ENCODE data around the gene CCR8.
A peak's percentile ranks its signal among the peaks of the same experiment; 100 is the strongest.

CCR8 gene

GRCh38 chr3:39282057-39282456, 47.5 kb upstream of the CCR8 start:
- H2BK15ac ChIP-seq (ENCODE audit: low read depth, poor library complexity, severe bottlenecking), result no peak overlapping the region
- WGBS, result 77% methylated on average over 6 of the region's 6 CpGs

GRCh38 chr3:39284457-39284881, 45.0 kb upstream of the CCR8 start:
- H3K14ac ChIP-seq (ENCODE audit: low read length in 2 of 2), result no peak overlapping the region
- no peak overlapping the region for H3K4me3 ChIP-seq (ENCODE audit: insufficient read depth in 1 of 2, low read depth in 1 of 2, low read length in 2 of 2)
- peak overlapping the region; percentile 16 for H3K9ac ChIP-seq (ENCODE audit: low read length)
- no peak overlapping the region for H3K18ac ChIP-seq (ENCODE audit: low read depth in 1 of 2, low read length in 2 of 2)
- H3K27me3 ChIP-seq (ENCODE audit: control insufficient read depth in 1 of 2, insufficient read depth in 1 of 2, low read length in 2 of 2), result peaks cover 0 to 10% of the 10 kb centered on the region in 2 experiments
- no peak overlapping the region for H3K23ac ChIP-seq (ENCODE audit: low read length in 2 of 2)
- no peak overlapping the region for H2BK12ac ChIP-seq (ENCODE audit: low read length in 2 of 2)
- no peaks in the 10 kb centered on the region for H3K36me3 ChIP-seq (ENCODE audit: control insufficient read depth in 1 of 2, insufficient read depth in 2 of 2, low read depth in 1 of 2, low read length in 2 of 2)
- no peak overlapping the region for H2BK15ac ChIP-seq (ENCODE audit: low read depth, poor library complexity, severe bottlenecking)
- H4K91ac ChIP-seq (ENCODE audit: low read length), result peak overlapping the region; percentile 73
- 92% methylated on average over 3 of the region's 5 CpGs for WGBS
- no peak overlapping the region for H4K8ac ChIP-seq (ENCODE audit: low read length)
- no peak for DNase-seq
- no peak overlapping the region for H3K4ac ChIP-seq (ENCODE audit: low read depth in 1 of 2, low read length in 2 of 2)
- no peak overlapping the region for H2BK120ac ChIP-seq (ENCODE audit: low read depth, low read length)
- H2BK5ac ChIP-seq (ENCODE audit: low read depth, low read length, poor library complexity, severe bottlenecking), result no peak overlapping the region
- no peaks in the 10 kb centered on the region for H3K9me3 ChIP-seq (ENCODE audit: control insufficient read depth, low read length)
- no peak overlapping the region for H3K4me2 ChIP-seq (ENCODE audit: low read length, poor library complexity, severe bottlenecking)
- peaks cover 2% of the 10 kb centered on the region for H3K4me1 ChIP-seq (ENCODE audit: control insufficient read depth, insufficient read depth, low read depth, low read length)
- H3K27ac ChIP-seq (ENCODE audit: low read length, poor library complexity, severe bottlenecking), result no peak overlapping the region
- H2AK5ac ChIP-seq (ENCODE audit: low read length, severe bottlenecking), result no peak overlapping the region
- no peak overlapping the region for H2AFZ ChIP-seq (ENCODE audit: low read depth, low read length)
- no peaks in the 10 kb centered on the region for H3K79me1 ChIP-seq (replicated peaks; ENCODE audit: low read length, poor library complexity, severe bottlenecking)

More at GRCh38 chr3:39282057-39282456, 47.5 kb upstream of the CCR8 start:
- no peak overlapping the region for H3K4ac ChIP-seq (ENCODE audit: low read depth in 1 of 2, low read length in 2 of 2)
- no peak overlapping the region for H2AFZ ChIP-seq (ENCODE audit: low read depth, low read length)
- H2AK5ac ChIP-seq (ENCODE audit: low read length, severe bottlenecking), result no peak overlapping the region
- no peaks in the 10 kb centered on the region for H3K9me3 ChIP-seq (ENCODE audit: control insufficient read depth, low read length)
- no peaks in the 10 kb centered on the region for H3K36me3 ChIP-seq (ENCODE audit: control insufficient read depth in 1 of 2, insufficient read depth in 2 of 2, low read depth in 1 of 2, low read length in 2 of 2)
- H3K4me2 ChIP-seq (ENCODE audit: low read length, poor library complexity, severe bottlenecking), result no peak overlapping the region
- peaks cover 9 to 21% of the 10 kb centered on the region in 2 experiments for H3K27me3 ChIP-seq (ENCODE audit: control insufficient read depth in 1 of 2, insufficient read depth in 1 of 2, low read length in 2 of 2)
- no peak overlapping the region for H3K14ac ChIP-seq (ENCODE audit: low read length in 2 of 2)
- H2BK12ac ChIP-seq (ENCODE audit: low read length in 2 of 2), result no peak overlapping the region
- no peak overlapping the region for H3K9ac ChIP-seq (ENCODE audit: low read length)
- DNase-seq, result no peak
- H3K4me3 ChIP-seq (ENCODE audit: insufficient read depth in 1 of 2, low read depth in 1 of 2, low read length in 2 of 2), result no peak overlapping the region
- H3K4me1 ChIP-seq (ENCODE audit: control insufficient read depth, insufficient read depth, low read depth, low read length), result peaks cover 2% of the 10 kb centered on the region
- H4K8ac ChIP-seq (ENCODE audit: low read length), result no peak overlapping the region
- H2BK120ac ChIP-seq (ENCODE audit: low read depth, low read length), result no peak overlapping the region
- H2BK5ac ChIP-seq (ENCODE audit: low read depth, low read length, poor library complexity, severe bottlenecking), result no peak overlapping the region
- no peak overlapping the region for H3K18ac ChIP-seq (ENCODE audit: low read depth in 1 of 2, low read length in 2 of 2)
- no peak overlapping the region for H3K23ac ChIP-seq (ENCODE audit: low read length in 2 of 2)
- H4K91ac ChIP-seq (ENCODE audit: low read length), result no peak overlapping the region
- no peaks in the 10 kb centered on the region for H3K79me1 ChIP-seq (replicated peaks; ENCODE audit: low read length, poor library complexity, severe bottlenecking)
- no peak overlapping the region for H3K27ac ChIP-seq (ENCODE audit: low read length, poor library complexity, severe bottlenecking)

DNA sequence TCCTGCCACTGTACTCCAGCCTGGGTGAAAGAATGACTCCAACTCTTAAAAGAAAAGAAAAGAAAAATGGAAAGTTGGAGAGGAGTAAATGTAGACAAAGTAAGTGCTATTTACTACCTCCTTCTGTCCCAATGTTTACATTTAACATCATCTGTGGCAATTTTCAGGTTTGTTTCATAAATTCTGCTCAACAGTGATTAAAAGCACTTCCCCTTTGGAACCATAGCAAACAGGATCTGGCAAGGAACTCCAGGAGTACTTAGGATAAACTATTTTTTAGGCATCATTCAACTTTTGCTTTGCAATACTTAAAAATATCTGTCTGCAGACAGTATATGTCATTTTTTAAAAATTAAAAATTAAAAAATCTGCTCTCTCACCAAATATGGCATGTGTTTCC, 44.2 kb upstream of the CCR8 start:
- no peak overlapping the region for H3K23ac ChIP-seq (ENCODE audit: low read length in 2 of 2)
- no peak overlapping the region for H3K4me2 ChIP-seq (ENCODE audit: low read length, poor library complexity, severe bottlenecking)
- no peak overlapping the region for H2BK5ac ChIP-seq (ENCODE audit: low read depth, low read length, poor library complexity, severe bottlenecking)
- H3K4me1 ChIP-seq (ENCODE audit: control insufficient read depth, insufficient read depth, low read depth, low read length), result peaks cover 2% of the 10 kb centered on the region
- no peak overlapping the region for H2AK5ac ChIP-seq (ENCODE audit: low read length, severe bottlenecking)
- no peak overlapping the region for H2BK15ac ChIP-seq (ENCODE audit: low read depth, poor library complexity, severe bottlenecking)
- H3K4me3 ChIP-seq (ENCODE audit: insufficient read depth in 1 of 2, low read depth in 1 of 2, low read length in 2 of 2), result no peak overlapping the region
- no peak overlapping the region for H2BK12ac ChIP-seq (ENCODE audit: low read length in 2 of 2)
- peaks cover 0 to 10% of the 10 kb centered on the region in 2 experiments for H3K27me3 ChIP-seq (ENCODE audit: control insufficient read depth in 1 of 2, insufficient read depth in 1 of 2, low read length in 2 of 2)
- no peaks in the 10 kb centered on the region for H3K9me3 ChIP-seq (ENCODE audit: control insufficient read depth, low read length)
- no peak overlapping the region for H3K14ac ChIP-seq (ENCODE audit: low read length in 2 of 2)
- H3K4ac ChIP-seq (ENCODE audit: low read depth in 1 of 2, low read length in 2 of 2), result no peak overlapping the region
- H2BK120ac ChIP-seq (ENCODE audit: low read depth, low read length), result no peak overlapping the region
- no peak overlapping the region for H4K91ac ChIP-seq (ENCODE audit: low read length)
- H2AFZ ChIP-seq (ENCODE audit: low read depth, low read length), result no peak overlapping the region
- H3K36me3 ChIP-seq (ENCODE audit: control insufficient read depth in 1 of 2, insufficient read depth in 2 of 2, low read depth in 1 of 2, low read length in 2 of 2), result no peaks in the 10 kb centered on the region
- H3K79me1 ChIP-seq (replicated peaks; ENCODE audit: low read length, poor library complexity, severe bottlenecking), result no peaks in the 10 kb centered on the region
- H3K9ac ChIP-seq (ENCODE audit: low read length), result no peak overlapping the region
- H3K18ac ChIP-seq (ENCODE audit: low read depth in 1 of 2, low read length in 2 of 2), result no peak overlapping the region
- no peak for DNase-seq
- H3K27ac ChIP-seq (ENCODE audit: low read length, poor library complexity, severe bottlenecking), result no peak overlapping the region
- H4K8ac ChIP-seq (ENCODE audit: low read length), result no peak overlapping the region

- Histone ChIP-seq H3K27me3 (ENCODE audit: control insufficient read depth in 1 of 2, insufficient read depth in 1 of 2, low read length in 2 of 2) (peaks cover 0 to 3% of the 10 kb centered on the region in 2 experiments), H3K4me2 (ENCODE audit: low read length, poor library complexity, severe bottlenecking) (no peak overlapping the region), H2AFZ (ENCODE audit: low read depth, low read length) (no peak overlapping the region), H2BK12ac (ENCODE audit: low read length in 2 of 2) (no peak overlapping the region), H3K4ac (ENCODE audit: low read depth in 1 of 2, low read length in 2 of 2) (no peak overlapping the region), H3K9ac (ENCODE audit: low read length) (no peak overlapping the region), H3K4me1 (ENCODE audit: control insufficient read depth, insufficient read depth, low read depth, low read length) (peaks cover 2% of the 10 kb centered on the region), H3K4me3 (ENCODE audit: insufficient read depth in 1 of 2, low read depth in 1 of 2, low read length in 2 of 2) (no peak overlapping the region), H2BK5ac (ENCODE audit: low read depth, low read length, poor library complexity, severe bottlenecking) (no peak overlapping the region), H3K23ac (ENCODE audit: low read length in 2 of 2) (no peak overlapping the region), H2BK15ac (ENCODE audit: low read depth, poor library complexity, severe bottlenecking) (no peak overlapping the region), H4K91ac (ENCODE audit: low read length) (no peak overlapping the region), H3K27ac (ENCODE audit: low read length, poor library complexity, severe bottlenecking) (no peak overlapping the region), H3K14ac (ENCODE audit: low read length in 2 of 2) (no peak overlapping the region), H2AK5ac (ENCODE audit: low read length, severe bottlenecking) (no peak overlapping the region), H3K36me3 (ENCODE audit: control insufficient read depth in 1 of 2, insufficient read depth in 2 of 2, low read depth in 1 of 2, low read length in 2 of 2) (no peaks in the 10 kb centered on the region), H3K79me1 (replicated peaks; ENCODE audit: low read length, poor library complexity, severe bottlenecking) (no peaks in the 10 kb centered on the region), H4K8ac (ENCODE audit: low read length) (no peak overlapping the region), H3K9me3 (ENCODE audit: control insufficient read depth, low read length) (no peaks in the 10 kb centered on the region), H3K18ac (ENCODE audit: low read depth in 1 of 2, low read length in 2 of 2) (no peak overlapping the region), H2BK120ac (ENCODE audit: low read depth, low read length) (no peak overlapping the region)
- DNase-seq, result no peak
- no CpG with 5 or more reads among the region's 3 CpGs for WGBS
Observed at GRCh38 chr3:39286771-39287170, 42.7 kb upstream of the CCR8 start.
